H7 (cell line): ENCODE results near the gene RIN1. TPM values are rescaled to one million over a fixed set of nuclear protein-coding genes. Genes with fewer than 3 reads are reported as not detected.

ENCODE experiments used
- DNase-seq: peaks from one replicate; pipeline ENCODE4 v3.0.0; 2012
- H3K27me3 ChIP-seq: 2 replicates; pipeline ENCODE4 v1.6.0; 2011; ENCODE audit warnings: mild to moderate bottlenecking, low read length; ENCODE audit not compliant: control insufficient read depth, insufficient read depth
- H3K36me3 ChIP-seq: replicated peaks from 2 replicates; pipeline ENCODE4 v1.5.1; 2011; ENCODE audit warnings: low read length; ENCODE audit not compliant: control insufficient read depth, insufficient read depth
- H3K4me3 ChIP-seq: 2 replicates; pipeline ENCODE4 v1.5.1; 2011; ENCODE audit warnings: low read depth, mild to moderate bottlenecking, control low read depth, low read length, moderate library complexity; ENCODE audit not compliant: insufficient read depth
- total RNA-seq: library from RNA; depleted of rRNA; stranded (reverse); fragments of >200 nt; shearing (Covaris generic); gene quantifications from 2 replicates; pipeline ENCODE4 v1.2.3, GENCODE V29; 2014

Gene RIN1
- total RNA-seq, 1 experiment from 2014 or later, result 7.2 TPM

DNA sequence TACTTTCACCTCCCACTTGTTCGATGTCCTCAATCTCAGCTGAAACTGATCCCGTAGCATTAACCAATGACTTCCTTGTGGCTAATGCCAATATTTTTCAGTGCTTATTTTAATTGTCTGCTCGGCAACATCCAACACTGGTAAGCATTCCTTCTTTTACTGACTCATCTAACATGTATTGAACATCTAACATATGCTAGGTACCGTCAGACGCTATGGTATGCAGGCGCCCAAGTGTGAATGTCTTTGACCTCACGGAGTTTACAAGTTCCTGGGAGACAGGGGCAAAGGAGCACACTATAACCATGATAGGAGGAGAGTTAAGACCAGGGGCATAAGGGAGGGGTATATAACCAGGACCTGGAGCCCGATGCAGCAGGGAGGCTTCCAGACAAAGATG is 6.9 kb upstream of the RIN1 start:
- Histone ChIP-seq H3K36me3 (peaks cover 12% of the 10 kb centered on the region), H3K4me3 (no peak overlapping the region), H3K27me3 (peaks cover 6% of the 10 kb centered on the region)
- DNase-seq, result no peak

- Histone ChIP-seq H3K27me3 (no peaks in the 10 kb centered on the region; the same call in 1 of the 2 replicates), H3K4me3 (no peak overlapping the region), H3K36me3 (peaks cover 12% of the 10 kb centered on the region)
- DNase-seq, result peak; percentile 6
Observed at GRCh38 chr11:66341502-66342126, 5.4 kb upstream of the RIN1 start.

GRCh38 chr11:66340596-66341501 is 4.6 kb upstream of the RIN1 start:
- Histone ChIP-seq H3K27me3 (no peaks in the 10 kb centered on the region; the same call in 1 of the 2 replicates), H3K4me3 (no peak overlapping the region), H3K36me3 (peaks cover 12% of the 10 kb centered on the region)
- DNase-seq, result peak; percentile 54

DNA sequence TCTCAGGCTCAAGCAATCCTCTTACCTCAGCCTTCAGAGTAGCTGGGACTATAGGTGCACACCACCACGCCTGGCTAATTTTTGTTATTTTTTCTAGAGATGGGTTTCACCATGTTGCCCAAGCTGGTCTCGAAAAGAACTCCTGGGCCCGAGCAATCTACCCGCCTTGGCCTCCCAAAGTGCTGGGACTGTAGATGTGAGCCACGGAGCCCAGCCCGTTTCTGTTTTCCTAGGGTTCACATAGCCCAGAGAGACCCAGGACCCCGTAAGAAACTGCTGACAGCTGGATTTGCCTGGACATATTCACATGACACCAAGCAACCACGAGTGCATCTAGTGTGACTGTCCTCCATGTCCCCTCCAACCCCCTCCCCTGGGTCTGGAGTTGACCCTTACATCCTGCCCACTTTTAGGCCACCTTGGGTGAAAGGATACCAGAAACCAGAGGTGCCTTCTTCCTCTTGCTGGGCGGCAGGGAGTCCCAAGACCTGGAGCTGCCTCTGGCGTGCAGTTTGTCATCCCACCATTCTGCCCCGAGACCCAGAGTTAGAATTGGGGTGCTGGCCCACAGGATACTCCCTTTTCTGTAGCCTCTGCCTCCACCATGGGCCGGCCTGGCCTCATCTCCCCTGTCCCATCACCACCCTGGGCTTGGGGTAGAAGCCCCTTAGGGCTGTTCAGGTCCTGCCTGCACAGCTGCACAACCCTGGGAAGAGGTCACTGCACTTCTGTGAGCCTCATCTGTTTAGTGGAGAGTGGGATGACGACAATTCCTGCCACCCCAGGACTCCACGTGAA is 3.7 kb upstream of the RIN1 start:
- H3K27me3 ChIP-seq, result peaks cover 1% of the 10 kb centered on the region; the same call in 1 of the 2 replicates
- peak; percentile 16 for DNase-seq
- no peak overlapping the region for H3K4me3 ChIP-seq
- H3K36me3 ChIP-seq, result peaks cover 12% of the 10 kb centered on the region

- Histone ChIP-seq H3K27me3 (peaks cover 1% of the 10 kb centered on the region; the same call in 1 of the 2 replicates), H3K36me3 (peaks cover 12% of the 10 kb centered on the region), H3K4me3 (no peak overlapping the region)
- peak; percentile 33 for DNase-seq
Observed at GRCh38 chr11:66339162-66339675, 3.0 kb upstream of the RIN1 start.

DNA sequence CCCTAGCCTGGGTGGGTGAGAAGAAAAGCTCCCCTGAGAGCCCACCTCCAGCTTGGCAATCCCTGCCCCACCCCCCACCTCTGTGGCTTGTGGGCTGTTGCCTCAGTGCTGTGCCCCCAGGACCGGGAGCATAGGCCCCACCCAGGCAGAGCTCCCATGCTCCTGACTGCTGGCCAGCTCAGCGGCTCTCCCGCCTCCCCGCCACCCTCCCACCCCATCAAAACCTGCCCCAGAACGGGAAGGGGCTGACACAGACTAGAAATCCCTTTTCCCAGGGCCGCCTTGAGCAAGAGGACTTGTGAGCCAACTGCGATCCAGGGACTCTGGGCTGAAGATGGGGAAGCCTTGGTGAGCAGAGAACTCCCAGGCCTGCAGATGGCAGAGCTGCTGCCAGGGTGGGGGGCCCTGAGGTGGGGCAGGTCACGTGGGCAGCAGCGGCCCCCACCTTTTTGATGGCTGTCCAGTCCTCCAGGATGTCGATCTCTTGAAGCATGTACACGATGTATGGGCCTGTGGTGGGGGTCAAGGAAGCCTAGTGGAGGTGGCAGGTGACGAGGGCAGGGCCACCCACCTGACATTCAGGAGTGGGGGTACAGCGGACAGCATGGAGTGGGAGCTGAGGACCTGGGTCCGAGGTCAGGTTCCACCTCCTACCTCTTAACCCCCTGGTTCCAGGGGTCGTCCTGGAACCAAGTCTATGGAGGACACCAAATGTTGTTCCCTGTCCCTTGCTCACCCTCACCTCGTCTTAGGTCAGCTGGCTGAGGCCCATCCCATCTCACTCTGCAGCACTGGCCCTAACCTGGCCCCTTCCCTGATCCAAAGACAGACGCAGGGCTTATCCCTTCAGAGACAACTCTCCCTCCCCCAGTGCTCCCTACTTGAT is 2.3 kb upstream of the RIN1 start:
- Histone ChIP-seq H3K4me3 (no peak overlapping the region), H3K27me3 (peaks cover 1% of the 10 kb centered on the region; the same call in 1 of the 2 replicates)
- DNase-seq, result peak; percentile 55

DNA sequence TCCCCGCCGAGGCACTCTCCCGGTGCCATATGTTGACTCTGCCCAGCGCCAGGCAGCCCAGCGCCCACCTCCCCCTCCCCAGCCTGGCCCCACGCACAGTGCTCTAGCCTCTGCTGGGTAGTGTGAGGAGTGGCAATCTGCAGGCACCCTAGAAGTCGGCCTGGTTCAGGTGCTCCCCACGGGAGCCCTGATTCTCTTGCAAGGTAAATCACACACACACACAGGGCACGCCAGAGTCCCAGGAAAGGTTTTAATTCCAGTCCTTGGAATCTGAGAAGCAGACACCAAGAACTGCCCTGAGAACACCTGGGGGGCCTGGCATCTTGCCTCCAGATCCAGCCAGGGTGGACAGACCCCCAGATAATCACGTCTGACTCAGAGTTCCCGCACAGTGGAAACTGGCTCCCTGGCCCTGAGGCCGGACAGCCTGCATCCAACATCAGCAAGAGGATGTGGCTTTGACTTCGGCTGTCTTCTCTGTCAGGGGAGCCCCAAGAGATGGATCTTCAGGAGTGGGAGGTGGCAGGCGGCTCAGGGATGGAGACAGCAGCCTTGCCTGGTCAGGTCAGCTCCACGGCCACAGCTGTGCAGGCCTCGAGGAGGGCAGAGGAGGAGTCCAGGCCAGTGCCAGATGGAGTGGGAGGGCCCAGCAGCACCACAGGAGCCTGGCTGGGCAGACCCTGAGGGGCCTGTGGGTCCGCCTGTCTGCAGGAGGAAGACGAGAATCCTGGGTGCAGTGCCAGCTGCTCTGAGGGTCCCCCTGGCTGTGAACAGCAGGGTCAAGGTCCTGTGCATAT is 1.1 kb upstream of the RIN1 start:
- DNase-seq, result no peak
- Histone ChIP-seq H3K27me3 (peaks cover 1% of the 10 kb centered on the region; the same call in 1 of the 2 replicates), H3K36me3 (peaks cover 12% of the 10 kb centered on the region), H3K4me3 (no peak overlapping the region)

More for the DNA sequence above, 2.3 kb upstream of the RIN1 start:
- H3K36me3 ChIP-seq, result peaks cover 12% of the 10 kb centered on the region

GRCh38 chr11:66335531-66336233 is 552 bp downstream of the RIN1 start:
- peaks cover 1% of the 10 kb centered on the region; the same call in 1 of the 2 replicates for H3K27me3 ChIP-seq
- peaks cover 4% of the 10 kb centered on the region for H3K36me3 ChIP-seq
- H3K4me3 ChIP-seq, result peak overlapping the region; percentile 53
- DNase-seq, result peak; percentile 90

DNA sequence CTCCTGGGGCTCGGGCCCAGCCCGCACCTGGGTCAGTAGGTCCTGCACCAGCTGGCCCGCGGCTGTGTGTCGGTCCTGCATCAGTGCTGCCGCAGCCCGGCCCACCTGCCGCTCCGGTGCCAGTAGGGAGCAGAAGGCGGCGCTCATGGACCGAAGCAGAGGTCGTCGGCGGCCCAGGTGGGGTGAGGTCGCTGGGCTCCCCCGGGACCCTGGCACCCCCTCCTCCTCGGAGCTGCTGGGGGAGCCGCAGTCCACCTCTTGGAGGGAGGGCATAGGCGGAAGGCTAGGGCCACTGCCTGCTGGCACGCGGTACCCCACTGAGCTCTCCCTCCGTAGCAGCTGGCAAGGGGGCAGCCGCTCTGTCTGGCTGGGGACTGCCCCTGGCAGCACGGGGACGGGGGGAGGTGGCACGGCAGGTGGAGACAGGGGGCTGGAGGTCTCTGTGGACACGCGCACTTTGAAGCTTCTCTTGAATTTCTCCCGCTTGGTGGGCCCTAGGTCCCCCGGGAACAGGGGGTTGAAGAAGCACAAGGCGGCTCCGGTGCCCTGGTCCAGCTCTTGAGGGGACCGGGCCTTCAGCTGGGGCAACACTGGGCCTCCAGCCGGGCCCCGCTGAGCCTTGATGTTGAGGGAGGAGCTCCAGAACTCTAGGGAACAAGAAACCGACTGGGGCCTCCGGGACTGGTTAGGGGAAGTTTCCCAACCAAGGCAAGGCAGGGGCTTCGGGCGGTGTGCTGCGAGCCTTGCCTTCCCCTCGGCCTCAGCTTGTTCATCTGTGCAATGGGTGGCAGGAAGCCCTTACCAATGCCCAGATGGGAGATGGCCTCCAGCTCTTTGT is 1.4 kb downstream of the RIN1 start:
- Histone ChIP-seq H3K36me3 (no peaks in the 10 kb centered on the region; the same call in none of the 2 replicates), H3K4me3 (peak overlapping the region; percentile 53; the same call in 1 of the 2 replicates), H3K27me3 (peaks cover 1% of the 10 kb centered on the region; the same call in 1 of the 2 replicates)
- DNase-seq, result peak; percentile 70

GRCh38 chr11:66333896-66334604 is 2.2 kb downstream of the RIN1 start:
- no peaks in the 10 kb centered on the region; the same call in 1 of the 2 replicates for H3K36me3 ChIP-seq
- peaks cover 1% of the 10 kb centered on the region; the same call in 1 of the 2 replicates for H3K27me3 ChIP-seq
- DNase-seq, result peak; percentile 67
- no peak overlapping the region for H3K4me3 ChIP-seq

DNA sequence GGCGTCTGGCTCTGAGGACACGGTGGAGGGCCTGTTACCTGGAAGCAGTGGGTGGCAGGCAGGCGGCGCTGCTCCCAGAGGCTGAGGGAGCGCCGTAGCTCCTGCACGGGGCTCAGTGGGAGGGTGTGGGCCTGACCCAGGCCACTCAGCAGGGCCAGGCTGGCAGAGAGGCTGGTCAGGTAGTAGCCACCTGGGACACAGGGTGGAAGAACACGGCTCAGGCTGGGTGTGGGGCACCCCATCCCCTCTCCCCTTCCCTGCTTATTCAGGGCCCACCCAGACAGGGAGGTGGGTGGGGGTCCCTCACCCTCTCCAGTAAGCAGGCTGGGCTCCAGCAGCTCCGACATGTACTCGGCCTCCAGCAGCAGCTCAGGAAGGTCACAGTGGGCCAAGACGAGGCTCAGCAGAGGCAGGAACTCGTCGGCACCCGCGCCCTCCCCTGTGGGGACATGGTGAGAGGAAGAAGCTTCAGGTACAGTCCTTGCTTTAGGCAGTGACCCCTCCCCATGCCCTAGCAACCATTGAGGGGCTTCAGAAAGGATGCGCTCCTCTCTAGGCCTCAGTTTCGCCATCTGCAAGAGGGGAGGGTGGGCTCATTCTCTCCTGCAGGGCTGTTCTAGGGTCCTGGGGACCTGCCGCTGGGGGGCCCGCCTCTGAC is 2.9 kb downstream of the RIN1 start:
- no peak overlapping the region for H3K4me3 ChIP-seq
- no peaks in the 10 kb centered on the region; the same call in 1 of the 2 replicates for H3K36me3 ChIP-seq
- H3K27me3 ChIP-seq, result peaks cover 1% of the 10 kb centered on the region; the same call in 1 of the 2 replicates
- peak; percentile 58 for DNase-seq
